Measurements from ENCODE around the gene LAT. TPM values are rescaled to one million over a fixed set of nuclear protein-coding genes. Genes with fewer than 3 reads are reported as not detected.

The LAT gene
- total and polyA plus RNA-seq, 2 of the 13 experiments (the other 11 are each of a cell fraction or from before 2014, with no cell fraction given): 2.0 to 3.0 TPM

GRCh38 chr16:28950648-28951409, 34.0 kb upstream of the LAT start, which contains the start of gene NFATC2IP (continued):
- TF ChIP-seq, protein P1, sequence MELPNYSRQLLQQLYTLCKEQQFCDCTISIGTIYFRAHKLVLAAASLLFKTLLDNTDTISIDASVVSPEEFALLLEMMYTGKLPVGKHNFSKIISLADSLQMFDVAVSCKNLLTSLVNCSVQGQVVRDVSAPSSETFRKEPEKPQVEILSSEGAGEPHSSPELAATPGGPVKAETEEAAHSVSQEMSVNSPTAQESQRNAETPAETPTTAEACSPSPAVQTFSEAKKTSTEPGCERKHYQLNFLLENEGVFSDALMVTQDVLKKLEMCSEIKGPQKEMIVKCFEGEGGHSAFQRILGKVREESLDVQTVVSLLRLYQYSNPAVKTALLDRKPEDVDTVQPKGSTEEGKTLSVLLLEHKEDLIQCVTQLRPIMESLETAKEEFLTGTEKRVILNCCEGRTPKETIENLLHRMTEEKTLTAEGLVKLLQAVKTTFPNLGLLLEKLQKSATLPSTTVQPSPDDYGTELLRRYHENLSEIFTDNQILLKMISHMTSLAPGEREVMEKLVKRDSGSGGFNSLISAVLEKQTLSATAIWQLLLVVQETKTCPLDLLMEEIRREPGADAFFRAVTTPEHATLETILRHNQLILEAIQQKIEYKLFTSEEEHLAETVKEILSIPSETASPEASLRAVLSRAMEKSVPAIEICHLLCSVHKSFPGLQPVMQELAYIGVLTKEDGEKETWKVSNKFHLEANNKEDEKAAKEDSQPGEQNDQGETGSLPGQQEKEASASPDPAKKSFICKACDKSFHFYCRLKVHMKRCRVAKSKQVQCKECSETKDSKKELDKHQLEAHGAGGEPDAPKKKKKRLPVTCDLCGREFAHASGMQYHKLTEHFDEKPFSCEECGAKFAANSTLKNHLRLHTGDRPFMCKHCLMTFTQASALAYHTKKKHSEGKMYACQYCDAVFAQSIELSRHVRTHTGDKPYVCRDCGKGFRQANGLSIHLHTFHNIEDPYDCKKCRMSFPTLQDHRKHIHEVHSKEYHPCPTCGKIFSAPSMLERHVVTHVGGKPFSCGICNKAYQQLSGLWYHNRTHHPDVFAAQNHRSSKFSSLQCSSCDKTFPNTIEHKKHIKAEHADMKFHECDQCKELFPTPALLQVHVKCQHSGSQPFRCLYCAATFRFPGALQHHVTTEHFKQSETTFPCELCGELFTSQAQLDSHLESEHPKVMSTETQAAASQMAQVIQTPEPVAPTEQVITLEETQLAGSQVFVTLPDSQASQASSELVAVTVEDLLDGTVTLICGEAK (IDR thresholded peaks at IDR 0.05): peak; percentile 57
- TF ChIP-seq, protein P1 (CRISPR knock-in tag; IDR thresholded peaks at IDR 0.05): no peak; the same call in 1 of the 2 replicates
- TF ChIP-seq SCMH1 (CRISPR knock-in tag; IDR thresholded peaks at IDR 0.05; ENCODE audit: borderline replicate concordance): no peak
- no peak for TF ChIP-seq MTF1 (CRISPR knock-in tag; IDR thresholded peaks at IDR 0.05)
- TF ChIP-seq TEAD3 (CRISPR knock-in tag; optimal IDR thresholded peaks at IDR 0.05; ENCODE audit: borderline replicate concordance): peak; percentile 93
- no peak; the same call in 1 of the 2 replicates for TF ChIP-seq ZNF607 (CRISPR knock-in tag; IDR thresholded peaks at IDR 0.05; ENCODE audit: borderline replicate concordance)
- TF ChIP-seq, protein P2, sequence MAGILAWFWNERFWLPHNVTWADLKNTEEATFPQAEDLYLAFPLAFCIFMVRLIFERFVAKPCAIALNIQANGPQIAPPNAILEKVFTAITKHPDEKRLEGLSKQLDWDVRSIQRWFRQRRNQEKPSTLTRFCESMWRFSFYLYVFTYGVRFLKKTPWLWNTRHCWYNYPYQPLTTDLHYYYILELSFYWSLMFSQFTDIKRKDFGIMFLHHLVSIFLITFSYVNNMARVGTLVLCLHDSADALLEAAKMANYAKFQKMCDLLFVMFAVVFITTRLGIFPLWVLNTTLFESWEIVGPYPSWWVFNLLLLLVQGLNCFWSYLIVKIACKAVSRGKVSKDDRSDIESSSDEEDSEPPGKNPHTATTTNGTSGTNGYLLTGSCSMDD (CRISPR knock-in tag; IDR thresholded peaks at IDR 0.05): no peak
- TF ChIP-seq ELF4 (CRISPR knock-in tag; IDR thresholded peaks at IDR 0.05; ENCODE audit: borderline replicate concordance): peak; percentile 68; the same call in 1 of the 2 replicates
- TF ChIP-seq PLRG1 (conservative IDR thresholded peaks at IDR 0.05): no peak
- no peak for TF ChIP-seq PRDM4 (CRISPR knock-in tag; IDR thresholded peaks at IDR 0.05; ENCODE audit: borderline replicate concordance)
- no peak for TF ChIP-seq MLXIP (CRISPR knock-in tag; IDR thresholded peaks at IDR 0.05; ENCODE audit: borderline replicate concordance)
- TF ChIP-seq CBX5 (CRISPR knock-in tag; IDR thresholded peaks at IDR 0.05; ENCODE audit: borderline replicate concordance): no peak

Measured in HepG2 (cell line).